GM21360 (cell line): ENCODE measurements around the gene JAKMIP2.
"Not testable (repeated sequence)": the region's sequence is repeated elsewhere in the genome, so short reads cannot be mapped to it uniquely, and the experiment has no call there.

Experiments
- ATAC-seq: cut with Tn5 transposase; IDR thresholded peaks from one replicate; pipeline ENCODE4 v1.9.1; 2021; ENCODE audit warnings: mild to moderate bottlenecking, moderate library complexity; ENCODE audit not compliant: unreplicated experiment

The JAKMIP2 gene

GRCh38 chr5:147782110-147783028 is at the start of gene JAKMIP2:
Gene JAKMIP2 (minus strand): TSS chr5:147782728. CDS start chr5:147671806, 110,922 bp downstream.
- peak; percentile 92 for ATAC-seq

DNA sequence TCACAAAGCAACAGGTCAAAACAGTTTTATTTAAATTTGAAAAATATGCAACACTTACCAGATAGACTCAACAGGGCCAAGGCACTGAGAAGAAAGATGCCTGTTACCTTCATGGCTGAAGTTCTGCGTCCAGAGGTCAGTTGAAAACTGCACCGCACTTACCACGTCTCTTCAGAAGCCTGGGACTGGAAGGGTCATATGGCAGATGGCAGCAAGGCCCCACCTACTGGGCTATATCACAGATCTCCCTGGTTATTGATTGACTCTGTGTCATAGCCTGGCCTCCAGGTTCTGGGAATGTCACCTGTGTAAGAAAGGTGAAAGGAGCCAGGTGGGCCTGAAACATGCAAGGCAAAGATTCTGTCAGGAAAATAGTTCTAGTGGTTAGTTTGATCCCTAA is 48.9 kb upstream of the JAKMIP2 start, which contains the start of gene SPINK1:
Gene SPINK1 (minus strand): TSS at position 207 of the 400 bp plus-strand sequence. CDS start 94 bp downstream, at position 113.
- ATAC-seq = no peak

- ATAC-seq = no peak
These were observed 47.5 kb upstream of the JAKMIP2 start for GRCh38 chr5:147830035-147830434.

GRCh38 chr5:147827017-147827416 is 44.5 kb upstream of the JAKMIP2 start:
- not testable (repeated sequence) for ATAC-seq

- ATAC-seq = no peak
These were observed 43.8 kb upstream of the JAKMIP2 start for GRCh38 chr5:147826361-147826760.

DNA sequence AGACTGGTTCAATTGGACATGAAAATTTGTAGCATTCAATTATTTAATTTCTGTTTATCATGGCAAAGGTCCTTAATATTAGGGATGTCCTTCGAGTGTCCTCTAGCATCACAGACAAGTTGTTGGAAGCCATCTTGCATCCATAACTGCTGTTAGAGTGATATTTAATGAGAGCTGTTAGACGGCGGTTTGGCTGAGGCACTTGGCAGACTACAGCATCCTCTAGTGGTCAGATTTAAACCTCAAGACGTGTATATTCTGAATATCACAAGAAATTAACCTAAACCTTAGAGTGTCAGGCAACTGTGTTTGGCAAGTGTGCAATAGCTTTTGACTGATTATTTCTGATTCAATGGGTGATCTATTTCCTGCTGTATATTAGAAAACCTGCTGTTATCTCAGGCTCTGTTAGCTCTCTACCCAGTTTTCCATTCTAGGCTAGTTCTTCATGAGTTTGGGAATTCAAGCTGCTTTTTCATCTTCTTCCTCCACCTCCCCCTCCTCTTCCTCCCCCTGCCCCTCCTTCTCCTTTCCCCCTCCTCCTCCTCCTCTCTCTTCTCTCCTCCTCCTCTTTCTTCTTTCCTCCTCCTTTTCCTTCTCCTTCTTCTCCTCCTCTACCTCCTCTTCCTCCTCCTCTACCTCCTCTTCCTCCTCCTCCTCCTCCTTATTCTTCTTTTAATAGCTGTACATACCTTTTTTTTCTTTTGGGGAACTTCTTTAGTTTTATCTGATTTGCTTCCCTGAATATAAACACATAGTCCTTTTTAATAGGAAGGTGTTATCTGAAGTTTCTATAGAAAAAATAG is 40.4 kb upstream of the JAKMIP2 start:
- peak; percentile 94 for ATAC-seq

DNA sequence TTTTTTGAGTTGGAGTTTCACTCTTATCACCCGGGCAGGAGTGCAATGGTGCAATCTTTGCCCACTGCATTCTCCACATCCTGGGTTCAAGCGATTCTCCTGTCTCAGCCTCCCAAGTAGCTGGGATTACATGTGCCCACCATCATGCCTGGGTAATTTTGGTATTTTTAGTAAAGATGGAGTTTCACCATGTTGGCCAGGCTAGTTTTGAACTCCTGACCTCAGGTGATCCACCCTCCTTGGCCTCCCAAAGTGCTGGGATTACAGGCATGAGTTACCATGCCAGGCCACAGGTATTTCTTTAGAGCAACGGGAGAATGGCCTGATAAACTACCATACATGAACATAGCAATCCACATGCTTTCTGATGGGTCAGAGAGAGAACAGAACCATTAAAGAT is 39.7 kb upstream of the JAKMIP2 start:
- not testable (repeated sequence) for ATAC-seq

DNA sequence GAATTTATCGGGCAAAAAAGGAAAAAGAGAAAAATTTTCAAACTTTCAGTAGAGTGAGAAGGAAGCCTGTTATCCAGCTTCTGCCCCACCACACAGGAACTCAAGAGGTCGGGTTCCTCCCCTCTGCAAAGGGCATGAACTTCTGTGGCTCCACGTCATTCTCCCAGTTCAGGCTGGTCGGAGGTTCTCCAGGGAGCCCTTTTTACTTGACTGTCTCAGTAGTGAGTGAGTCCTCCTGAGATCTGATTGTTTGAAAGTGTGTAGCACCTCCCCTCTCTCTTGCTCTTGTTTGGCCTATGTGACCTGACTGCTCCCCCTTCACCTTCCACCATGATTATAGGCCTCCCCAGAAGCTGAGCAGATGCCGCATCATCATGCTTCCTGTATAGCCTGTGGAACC is 39.2 kb upstream of the JAKMIP2 start:
- ATAC-seq = no peak

GRCh38 chr5:147819261-147819770 is 36.8 kb upstream of the JAKMIP2 start:
- ATAC-seq = no peak

- ATAC-seq = no peak
These were observed 35.8 kb upstream of the JAKMIP2 start for GRCh38 chr5:147818290-147818689.

- ATAC-seq = no peak
These were observed 31.2 kb upstream of the JAKMIP2 start for GRCh38 chr5:147813696-147814095.

DNA sequence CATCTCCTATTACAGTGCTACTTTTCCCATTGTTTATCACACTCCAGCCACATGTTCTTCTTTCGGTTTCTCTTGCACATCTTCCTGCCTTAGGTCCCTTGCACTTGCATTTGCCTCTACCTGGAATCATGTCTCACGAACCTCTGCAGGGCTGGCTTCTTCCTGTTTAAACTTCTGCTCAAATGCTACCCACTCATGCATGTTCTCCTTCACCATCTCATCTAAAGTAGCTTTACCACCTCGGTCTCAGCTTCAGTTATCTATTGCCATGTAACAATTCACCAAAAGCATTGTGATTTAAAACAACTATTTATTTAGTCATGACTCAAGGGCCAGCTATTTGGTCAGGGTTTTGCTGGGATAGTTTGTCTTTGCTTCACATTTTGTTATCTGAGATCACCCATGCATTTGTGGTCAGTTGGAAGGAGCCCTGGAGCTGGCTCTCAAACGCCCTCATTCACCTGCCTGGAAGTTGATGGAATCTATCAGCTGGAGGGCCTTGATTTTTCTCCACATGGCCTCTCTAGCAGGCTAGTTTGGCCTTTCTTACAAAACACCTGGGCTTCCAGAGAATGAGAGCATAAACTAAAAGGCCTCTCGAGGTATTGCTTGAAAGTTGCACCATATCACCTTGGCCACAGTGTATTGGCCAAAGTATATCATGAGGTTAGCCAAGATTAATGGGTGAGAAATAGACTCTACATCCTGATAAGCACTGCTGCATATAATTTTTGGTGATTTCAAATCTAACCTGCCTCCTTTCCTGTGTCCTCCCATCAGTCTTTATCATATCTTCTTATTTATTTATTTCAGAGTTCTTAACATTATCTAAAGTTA is 27.5 kb upstream of the JAKMIP2 start:
- no peak for ATAC-seq

GRCh38 chr5:147805030-147805454 is 22.5 kb upstream of the JAKMIP2 start:
- ATAC-seq = peak; percentile 94

GRCh38 chr5:147804334-147804733 is 21.8 kb upstream of the JAKMIP2 start:
- no peak for ATAC-seq

DNA sequence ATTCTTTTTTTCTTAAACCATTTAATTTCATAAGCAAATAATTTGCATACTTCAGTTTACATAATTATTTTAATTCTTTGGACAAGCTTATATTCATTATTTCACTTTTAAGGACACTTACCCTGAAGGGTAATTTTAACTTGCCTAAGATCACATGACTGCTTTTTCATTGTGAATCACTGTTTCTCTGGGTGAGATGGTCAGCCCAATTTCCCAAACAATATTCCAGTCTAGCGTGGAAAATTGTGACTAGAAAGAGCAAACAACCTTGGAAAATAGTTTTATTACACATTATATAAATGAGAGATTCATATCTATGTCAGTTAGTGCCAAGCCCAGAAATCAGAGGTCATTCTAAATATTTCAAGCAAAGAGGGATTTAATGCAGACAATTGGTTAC is 21.4 kb upstream of the JAKMIP2 start:
- no peak for ATAC-seq

DNA sequence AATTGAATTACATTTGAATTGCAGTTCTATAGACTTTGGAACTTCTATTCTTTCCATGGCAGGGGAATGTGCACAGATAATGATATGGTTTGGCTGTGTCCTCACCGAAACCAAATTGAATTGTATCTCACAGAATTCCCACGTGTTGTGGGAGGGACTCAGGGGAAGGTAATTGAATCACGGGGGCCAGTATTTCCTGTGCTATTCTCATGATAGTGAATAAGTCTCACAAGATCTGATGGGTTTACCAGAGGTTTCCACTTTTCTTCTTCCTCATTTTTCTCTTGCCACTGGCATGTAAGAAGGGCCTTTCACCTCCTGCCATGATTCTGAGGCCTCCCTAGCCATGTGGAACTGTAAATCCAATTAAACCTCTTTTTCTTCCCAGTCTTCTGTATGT is 20.6 kb upstream of the JAKMIP2 start:
- not testable (repeated sequence) for ATAC-seq

GRCh38 chr5:147801461-147801860 is 18.9 kb upstream of the JAKMIP2 start:
- ATAC-seq = no peak

- no peak for ATAC-seq
These were observed 18.0 kb upstream of the JAKMIP2 start for GRCh38 chr5:147800491-147800890.

DNA sequence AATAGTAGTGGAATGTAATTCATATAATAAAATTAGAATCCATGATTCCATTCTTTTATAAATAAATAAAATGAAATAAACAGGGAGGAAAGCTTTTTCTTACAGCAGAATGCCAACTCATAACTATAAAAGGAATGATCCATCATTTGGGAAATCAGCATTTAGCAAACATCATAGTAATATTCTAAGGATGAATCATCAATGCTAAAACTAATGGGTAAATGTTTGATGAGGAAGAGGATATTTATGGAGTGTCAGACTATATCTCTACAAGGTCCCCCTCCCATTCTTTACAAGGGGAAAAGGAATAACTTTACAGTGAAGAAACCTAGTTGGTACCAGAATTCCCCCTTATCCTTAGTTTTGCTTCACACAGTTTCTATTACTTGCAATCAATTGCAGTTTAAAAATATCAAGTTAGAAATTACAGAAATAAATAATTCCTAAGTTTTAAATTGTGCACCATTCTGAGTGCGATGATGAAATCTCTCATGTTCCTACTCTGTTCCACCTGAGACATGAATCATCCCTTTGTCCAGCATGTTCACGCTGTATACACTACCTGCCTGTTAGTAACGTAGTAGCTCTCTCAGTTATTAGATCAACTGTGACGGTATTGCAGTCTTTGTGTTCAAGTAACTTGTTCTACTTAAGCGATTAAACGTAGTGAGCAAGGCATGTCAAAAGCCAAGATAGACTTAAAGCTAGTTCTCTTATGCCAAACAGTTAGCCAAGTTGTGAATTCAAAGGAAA is 14.2 kb upstream of the JAKMIP2 start:
- no peak for ATAC-seq

GRCh38 chr5:147791181-147791580 is 8.7 kb upstream of the JAKMIP2 start:
- ATAC-seq = no peak
